K562 (cell line): ENCODE data around the gene CHCT1. TPM values are rescaled to one million over a fixed set of nuclear protein-coding genes. Genes with fewer than 3 reads are reported as not detected.

Experiments used
- CREB1 ChIP-seq, 2 experiments: sonication (generic) in 1 of 2; formaldehyde crosslinking in 1 of 2; IDR thresholded peaks; 2 replicates each; pipeline versions ENCODE4 v1.6.1 to v1.8.0; 2012 to 2022; ENCODE audit warnings: inconsistent platforms in 1 of 2, mild to moderate bottlenecking in 1 of 2, missing genetic modification reagents in 1 of 2, moderate library complexity in 1 of 2
- CREBBP ChIP-seq: IDR thresholded peaks from one replicate; pipeline ENCODE4 v1.6.1; 2012; ENCODE audit warnings: low read depth, mild to moderate bottlenecking, control low read depth, inconsistent platforms, low read length
- HNRNPH1 ChIP-seq: fragments of 200-400 bp; formaldehyde crosslinking; optimal IDR thresholded peaks from 2 replicates; pipeline ENCODE3; 2017; ENCODE audit warnings: low read depth, mild to moderate bottlenecking, low read length, moderate library complexity
- JUN ChIP-seq, 2 experiments: sonication (generic) in 1 of 2; formaldehyde crosslinking in 1 of 2; IDR thresholded peaks; 2 replicates each; pipeline versions ENCODE4 v1.6.1 to v1.8.0; 2012 to 2022; ENCODE audit warnings: borderline replicate concordance in 2 of 2, mild to moderate bottlenecking in 2 of 2, improper control_type of control experiment in 1 of 2, low read depth in 1 of 2, low read length in 1 of 2, missing genetic modification reagents in 1 of 2
- MAX ChIP-seq: sonication (generic); formaldehyde crosslinking; IDR thresholded peaks from 2 replicates; pipeline ENCODE4 v1.9.0; 2022; ENCODE audit warnings: mild to moderate bottlenecking, missing genetic modification reagents
- MAZ ChIP-seq, 2 experiments: fragments of 450-650 bp in 1 of 2; sonication (generic) in 1 of 2; formaldehyde crosslinking; IDR thresholded peaks in 1 of 2; conservative IDR thresholded peaks in 1 of 2; 2 replicates each; pipeline versions ENCODE4 v1.4.0 to v1.5.0; 2020; ENCODE audit warnings: mild to moderate bottlenecking in 1 of 2, missing genetic modification reagents in 1 of 2
- NFXL1 ChIP-seq: fragments of 450-650 bp; formaldehyde crosslinking; IDR thresholded peaks from 2 replicates; pipeline ENCODE4 v1.4.0; 2021; ENCODE audit warnings: mild to moderate bottlenecking
- NFYB ChIP-seq: IDR thresholded peaks from 2 replicates; pipeline ENCODE4 v1.6.1; 2011; ENCODE audit warnings: mild to moderate bottlenecking, moderate library complexity; ENCODE audit not compliant: insufficient read length; ENCODE audit errors: extremely low read depth
- PTBP1 ChIP-seq: fragments of 200-400 bp; formaldehyde crosslinking; IDR thresholded peaks from 2 replicates; pipeline ENCODE4 v1.6.1; 2017; ENCODE audit warnings: low read depth, low read length
- RAD51 ChIP-seq: fragments of 450-650 bp; IDR thresholded peaks from 2 replicates; pipeline ENCODE4 v1.7.1; 2016; ENCODE audit warnings: low read depth, mild to moderate bottlenecking, borderline replicate concordance
- RBM22 ChIP-seq: fragments of 200-400 bp; formaldehyde crosslinking; IDR thresholded peaks from 2 replicates; pipeline ENCODE4 v1.6.1; 2018; ENCODE audit warnings: low read length, low read depth; ENCODE audit not compliant: poor library complexity, severe bottlenecking
- RBM34 ChIP-seq: fragments of 200-400 bp; formaldehyde crosslinking; IDR thresholded peaks from 2 replicates; pipeline ENCODE4 v1.6.1; 2018; ENCODE audit warnings: low read length, borderline replicate concordance; ENCODE audit not compliant: insufficient read depth
- RUNX1 ChIP-seq: sonication (generic); IDR thresholded peaks from 2 replicates; pipeline ENCODE4 v1.6.1; 2016; ENCODE audit warnings: antibody characterized with exemption, low read depth
- SNAPC5 ChIP-seq: fragments of 250-450 bp; sonication (Bioruptor Pico); IDR thresholded peaks from 2 replicates; pipeline ENCODE4 v1.8.0; 2021; ENCODE audit warnings: moderate library complexity, mild to moderate bottlenecking, inconsistent platforms
- SUPT5H ChIP-seq: fragments of 450-650 bp; IDR thresholded peaks from 2 replicates; pipeline ENCODE4 v1.6.1; 2016
- TOE1 ChIP-seq, 2 experiments: fragments of 450-650 bp in 1 of 2; sonication (generic) in 1 of 2; formaldehyde crosslinking in 1 of 2; IDR thresholded peaks; 2 replicates each; pipeline versions ENCODE4 v1.7.1 to v1.8.0; 2016 to 2022; ENCODE audit warnings: borderline replicate concordance in 2 of 2, mild to moderate bottlenecking in 2 of 2, antibody characterized with exemption in 1 of 2, inconsistent platforms in 1 of 2, low read depth in 1 of 2, missing genetic modification reagents in 1 of 2, moderate library complexity in 1 of 2
- U2AF2 ChIP-seq: fragments of 200-400 bp; formaldehyde crosslinking; optimal IDR thresholded peaks from 2 replicates; pipeline ENCODE3; 2017; ENCODE audit warnings: low read depth, mild to moderate bottlenecking, low read length
- ZC3H4 ChIP-seq: sonication (generic); formaldehyde crosslinking; IDR thresholded peaks from 2 replicates; pipeline ENCODE4 v1.9.0; 2021; ENCODE audit warnings: missing genetic modification reagents, borderline replicate concordance
- ZFP36 ChIP-seq: fragments of 150-350 bp; IDR thresholded peaks from 2 replicates; pipeline ENCODE4 v1.6.1; 2018; ENCODE audit warnings: low read length, low read depth; ENCODE audit not compliant: partially characterized antibody
- ZHX1 ChIP-seq: fragments of 150-350 bp; conservative IDR thresholded peaks from 2 replicates; pipeline ENCODE4 v1.6.1; 2014; ENCODE audit warnings: low read length
- ZKSCAN8 ChIP-seq: fragments of 200-800 bp; sonication (Bioruptor generic); IDR thresholded peaks from 2 replicates; pipeline ENCODE4 v1.6.1; 2016; ENCODE audit warnings: missing genetic modification characterization, missing compliant biosample characterization
- ZNF133 ChIP-seq: fragments of 250-450 bp; sonication (Bioruptor Pico); IDR thresholded peaks from 2 replicates; pipeline ENCODE4 v1.4.0; 2020; ENCODE audit warnings: mild to moderate bottlenecking
- ZNF354B ChIP-seq: fragments of 250-450 bp; sonication (Bioruptor Pico); IDR thresholded peaks from 2 replicates; pipeline ENCODE4 v1.4.0; 2020
- ZNF668 ChIP-seq: fragments of 250-450 bp; sonication (Bioruptor Pico); IDR thresholded peaks from 2 replicates; pipeline ENCODE4 v1.8.0; 2022; ENCODE audit warnings: mild to moderate bottlenecking, inconsistent platforms
- ZNF79 ChIP-seq: fragments of 250-450 bp; sonication (Bioruptor Pico); IDR thresholded peaks from 2 replicates; pipeline ENCODE4 v1.4.0; 2020; ENCODE audit warnings: low read depth, mild to moderate bottlenecking, moderate library complexity
- polyA plus RNA-seq, 8 experiments: library from polyadenylated mRNA; depleted of rRNA in 4 of 8; stranded (reverse) in 5 of 8; unstranded in 3 of 8; fragments of >200 nt; fragmentation: Nextera tagmentation in 2 of 8; fragmentation: Illumina TruSeq in 1 of 8; extraction: Ambion mirVana in 2 of 8; extraction: Trizol in 1 of 8; gene quantifications; 2 replicates each; pipeline versions ENCODE4 v1.2.1 to v1.2.3, GENCODE V29; 2011 to 2014; ENCODE audit warnings: inconsistent platforms in 1 of 8, missing spikeins in 1 of 8
- total RNA-seq, 7 experiments: library from RNA; depleted of rRNA in 6 of 7; stranded (reverse); fragments of >200 nt in 6 of 7; fragmentation: Illumina TruSeq in 2 of 7; extraction: Trizol in 2 of 7; gene quantifications; 2 replicates each; pipeline versions ENCODE4 v1.2.1 to v1.2.3, GENCODE V29; 2011 to 2021; ENCODE audit warnings: low replicate concordance in 1 of 7

CHCT1 gene
- total and polyA plus RNA-seq, 9 of the 15 experiments (the other 6 are each of a cell fraction or from before 2014, with no cell fraction given), result not detected

- TF ChIP-seq SNAPC5, result no peak
- TF ChIP-seq PTBP1, result no peak
- TF ChIP-seq ZC3H4 (CRISPR knock-in tag), result no peak
- no peak for TF ChIP-seq U2AF2
- TF ChIP-seq RUNX1, result no peak
- no peak for TF ChIP-seq RBM22
- TF ChIP-seq NFYB, result no peak
- TF ChIP-seq CREBBP, result no peak
- peak; percentile 69 for TF ChIP-seq SUPT5H
- no peak for TF ChIP-seq ZFP36
- TF ChIP-seq RAD51, result no peak
- TF ChIP-seq MAX (CRISPR knock-in tag), result no peak
- TF ChIP-seq RBM34, result no peak
- TF ChIP-seq CREB1 (IDR thresholded peaks at IDR 0.05), result no peak
- TF ChIP-seq CREB1 (CRISPR knock-in tag; IDR thresholded peaks at IDR 0.05), result no peak
- TF ChIP-seq HNRNPH1, result no peak
- no peak for TF ChIP-seq MAZ (CRISPR knock-in tag; conservative IDR thresholded peaks at IDR 0.05 in 1 of 2, IDR thresholded peaks at IDR 0.05 in 1 of 2)
- no peak for TF ChIP-seq ZHX1
- TF ChIP-seq ZNF79 (CRISPR knock-in tag), result no peak
- TF ChIP-seq ZNF668, result no peak
- TF ChIP-seq NFXL1 (CRISPR knock-in tag), result no peak
- TF ChIP-seq TOE1 (IDR thresholded peaks at IDR 0.05; ENCODE audit: borderline replicate concordance), result no peak
- no peak for TF ChIP-seq TOE1 (CRISPR knock-in tag; IDR thresholded peaks at IDR 0.05; ENCODE audit: borderline replicate concordance, low read depth)
- TF ChIP-seq ZNF133 (CRISPR knock-in tag), result no peak
- no peak for TF ChIP-seq ZNF354B
- TF ChIP-seq ZKSCAN8 (CRISPR knock-in tag), result no peak
- no peak for TF ChIP-seq JUN (IDR thresholded peaks at IDR 0.05; ENCODE audit: borderline replicate concordance, low read depth, low read length)
- TF ChIP-seq JUN (CRISPR knock-in tag; IDR thresholded peaks at IDR 0.05; ENCODE audit: borderline replicate concordance), result no peak
Measured at GRCh38 chr17:60391471-60392041, 30.7 kb upstream of the CHCT1 start (continued).
